OCI-LY1 (cell line): Measurements from ENCODE around the gene MAD1L1.

Experiments used
- H2AFZ ChIP-seq: fragments of 200-600 bp; sonication (generic), shearing (Covaris generic); 2 replicates; pipeline ENCODE4 v1.6.0; 2014; ENCODE audit warnings: antibody characterized with exemption, mild to moderate bottlenecking, low read length
- H3F3A ChIP-seq: fragments of 200-600 bp; sonication (generic), shearing (Covaris generic); 2 replicates; pipeline ENCODE4 v1.6.0; 2014; ENCODE audit warnings: mild to moderate bottlenecking, antibody characterized with exemption, low read length, moderate library complexity; ENCODE audit not compliant: insufficient read depth
- H3K27ac ChIP-seq: fragments of 200-600 bp; sonication (generic); 2 replicates; pipeline ENCODE4 v1.5.1; 2014; ENCODE audit warnings: low read length, mixed run types, mild to moderate bottlenecking, low read depth; ENCODE audit not compliant: poor library complexity, severe bottlenecking
- H3K27me3 ChIP-seq: fragments of 200-600 bp; sonication (generic); 2 replicates; pipeline ENCODE4 v1.6.0; 2014; ENCODE audit warnings: antibody characterized with exemption, mild to moderate bottlenecking, low read length, moderate library complexity; ENCODE audit not compliant: insufficient read depth
- H3K36me3 ChIP-seq: fragments of 200-600 bp; sonication (generic); 2 replicates; pipeline ENCODE4 v1.6.1; 2014; ENCODE audit warnings: mild to moderate bottlenecking, antibody characterized with exemption, low read length, moderate library complexity, mixed read lengths; ENCODE audit not compliant: insufficient read depth
- H3K4me1 ChIP-seq: fragments of 200-600 bp; sonication (generic); 2 replicates; pipeline ENCODE4 v1.5.1; 2014; ENCODE audit warnings: mild to moderate bottlenecking, low read length, moderate library complexity; ENCODE audit not compliant: insufficient read depth, severe bottlenecking
- H3K4me2 ChIP-seq: fragments of 200-600 bp; sonication (generic), shearing (Covaris generic); 2 replicates; pipeline ENCODE4 v1.6.1; 2014; ENCODE audit warnings: low read length
- H3K4me3 ChIP-seq: fragments of 200-600 bp; sonication (generic); 2 replicates; pipeline ENCODE4 v1.5.1; 2014; ENCODE audit warnings: low read length, low read depth, mild to moderate bottlenecking, mixed read lengths; ENCODE audit not compliant: poor library complexity, severe bottlenecking
- H3K79me2 ChIP-seq: fragments of 200-600 bp; shearing (Covaris generic); 2 replicates; pipeline ENCODE4 v1.6.1; 2016; ENCODE audit warnings: mixed run types, low read length, mixed read lengths; ENCODE audit not compliant: insufficient read depth
- H3K9ac ChIP-seq: fragments of 200-600 bp; sonication (generic), shearing (Covaris generic); 2 replicates; pipeline ENCODE4 v1.6.1; 2014; ENCODE audit warnings: mild to moderate bottlenecking, low read length, mixed read lengths
- H3K9me2 ChIP-seq: fragments of 200-600 bp; sonication (generic), shearing (Covaris generic); 2 replicates; pipeline ENCODE4 v1.6.1; 2014; ENCODE audit warnings: low read depth, mild to moderate bottlenecking, low read length, mixed read lengths
- H3K9me3 ChIP-seq: fragments of 200-600 bp; shearing (Covaris generic); 2 replicates; pipeline ENCODE4 v1.6.1; 2014; ENCODE audit warnings: low read length, mixed read lengths
- H4K20me1 ChIP-seq: fragments of 200-600 bp; sonication (generic), shearing (Covaris generic); 2 replicates; pipeline ENCODE4 v1.6.0; 2016; ENCODE audit warnings: mild to moderate bottlenecking, low read length; ENCODE audit not compliant: insufficient read depth
- CTCF ChIP-seq: fragments of 200-600 bp; sonication (generic), shearing (Covaris generic); IDR thresholded peaks from 2 replicates; pipeline ENCODE4 v1.5.1; 2017; ENCODE audit warnings: mild to moderate bottlenecking, antibody characterized with exemption, low read length, moderate library complexity, mixed read lengths
- EZH2 ChIP-seq: fragments of 200-600 bp; sonication (generic), shearing (Covaris generic); IDR thresholded peaks from 2 replicates; pipeline ENCODE4 v1.8.0; 2017; ENCODE audit warnings: borderline replicate concordance, mixed run types, mild to moderate bottlenecking, antibody characterized with exemption, low read length, moderate library complexity, mixed read lengths

Gene MAD1L1

GRCh38 chr7:2225336-2225735 lies 7.4 kb downstream of the MAD1L1 start:
- Histone ChIP-seq H3K9me2 (no peaks in the 10 kb centered on the region), H3K4me1 (peaks cover 4% of the 10 kb centered on the region), H3K36me3 (peaks cover 81% of the 10 kb centered on the region), H3K4me3 (no peak overlapping the region), H3K79me2 (peaks cover under 1% of the 10 kb centered on the region; the same call in 1 of the 2 replicates), H4K20me1 (no peaks in the 10 kb centered on the region), H3K27ac (no peak overlapping the region), H2AFZ (no peak overlapping the region), H3K27me3 (no peaks in the 10 kb centered on the region), H3K4me2 (no peak overlapping the region), H3F3A (no peaks in the 10 kb centered on the region), H3K9ac (no peak overlapping the region), H3K9me3 (no peaks in the 10 kb centered on the region)
- no peak for TF ChIP-seq EZH2
- no peak for TF ChIP-seq CTCF

GRCh38 chr7:2224934-2225333 lies 7.8 kb downstream of the MAD1L1 start:
- H2AFZ ChIP-seq: no peak overlapping the region
- H3K27me3 ChIP-seq: no peaks in the 10 kb centered on the region
- no peak overlapping the region for H3K4me3 ChIP-seq
- TF ChIP-seq CTCF (no peak), EZH2 (no peak)
- H3K79me2 ChIP-seq: no peaks in the 10 kb centered on the region
- H3K4me1 ChIP-seq: no peaks in the 10 kb centered on the region
- H3F3A ChIP-seq: no peaks in the 10 kb centered on the region
- no peak overlapping the region for H3K9ac ChIP-seq
- peaks cover 81% of the 10 kb centered on the region for H3K36me3 ChIP-seq
- H3K27ac ChIP-seq: no peak overlapping the region
- H4K20me1 ChIP-seq: no peaks in the 10 kb centered on the region
- no peak overlapping the region for H3K4me2 ChIP-seq
- no peaks in the 10 kb centered on the region for H3K9me3 ChIP-seq
- no peaks in the 10 kb centered on the region for H3K9me2 ChIP-seq

- Histone ChIP-seq H3K4me2 (no peak overlapping the region), H3F3A (no peaks in the 10 kb centered on the region), H3K27me3 (no peaks in the 10 kb centered on the region), H4K20me1 (no peaks in the 10 kb centered on the region), H3K27ac (no peak overlapping the region), H3K79me2 (no peaks in the 10 kb centered on the region), H3K4me3 (no peak overlapping the region), H3K36me3 (peaks cover 78% of the 10 kb centered on the region), H3K9me2 (no peaks in the 10 kb centered on the region), H2AFZ (no peak overlapping the region), H3K9ac (no peak overlapping the region), H3K9me3 (no peaks in the 10 kb centered on the region), H3K4me1 (no peaks in the 10 kb centered on the region)
- TF ChIP-seq EZH2: no peak
- no peak for TF ChIP-seq CTCF
Observed at GRCh38 chr7:2224491-2224928, 8.2 kb downstream of the MAD1L1 start.
